ENCODE measurements around the gene KRTAP10-9.
"Not testable (repeated sequence)": the region's sequence is repeated elsewhere in the genome, so short reads cannot be mapped to it uniquely, and the experiment has no call there.

The KRTAP10-9 gene, protein sequence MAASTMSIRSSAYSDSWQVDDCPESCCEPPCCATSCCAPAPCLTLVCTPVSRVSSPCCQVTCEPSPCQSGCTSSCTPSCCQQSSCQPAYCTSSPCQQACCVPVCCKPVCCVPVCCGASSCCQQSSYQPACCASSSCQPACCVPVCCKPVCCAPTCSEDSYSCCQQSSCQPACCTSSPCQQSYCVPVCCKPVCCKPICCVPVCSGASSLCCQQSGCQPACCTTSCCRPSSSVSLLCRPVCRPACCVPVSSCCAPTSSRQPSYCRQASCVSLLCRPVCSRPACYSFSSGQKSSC

DNA sequence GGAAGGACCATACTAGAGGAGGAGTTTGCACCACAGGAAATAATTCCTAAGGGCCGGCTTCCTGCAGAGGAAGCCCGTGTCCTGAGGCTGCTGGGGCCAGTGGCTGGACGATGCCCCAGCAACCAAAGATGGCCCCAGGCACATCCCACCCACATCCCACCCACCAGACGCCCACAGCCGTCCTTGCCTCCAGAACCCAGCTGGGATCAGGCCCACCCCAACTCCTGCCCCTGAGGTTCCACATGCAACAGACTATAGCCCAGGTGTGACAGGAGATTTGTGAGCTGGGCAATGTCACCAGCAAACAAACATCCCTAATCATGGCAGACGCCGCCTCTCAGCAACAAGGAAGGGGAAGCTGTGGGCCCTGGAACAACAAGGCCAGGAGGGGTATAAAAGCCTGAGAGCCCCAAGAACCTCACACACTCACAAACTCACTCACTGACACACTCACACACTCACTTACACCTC, at the start of gene KRTAP10-9:
Gene KRTAP10-9, plus strand, starts transcription at position 421 of the 471 bp plus-strand sequence. CDS start 79 bp downstream, outside the sequence.
- no peak for DNase-seq (ENCODE audit: low read depth)

DNA sequence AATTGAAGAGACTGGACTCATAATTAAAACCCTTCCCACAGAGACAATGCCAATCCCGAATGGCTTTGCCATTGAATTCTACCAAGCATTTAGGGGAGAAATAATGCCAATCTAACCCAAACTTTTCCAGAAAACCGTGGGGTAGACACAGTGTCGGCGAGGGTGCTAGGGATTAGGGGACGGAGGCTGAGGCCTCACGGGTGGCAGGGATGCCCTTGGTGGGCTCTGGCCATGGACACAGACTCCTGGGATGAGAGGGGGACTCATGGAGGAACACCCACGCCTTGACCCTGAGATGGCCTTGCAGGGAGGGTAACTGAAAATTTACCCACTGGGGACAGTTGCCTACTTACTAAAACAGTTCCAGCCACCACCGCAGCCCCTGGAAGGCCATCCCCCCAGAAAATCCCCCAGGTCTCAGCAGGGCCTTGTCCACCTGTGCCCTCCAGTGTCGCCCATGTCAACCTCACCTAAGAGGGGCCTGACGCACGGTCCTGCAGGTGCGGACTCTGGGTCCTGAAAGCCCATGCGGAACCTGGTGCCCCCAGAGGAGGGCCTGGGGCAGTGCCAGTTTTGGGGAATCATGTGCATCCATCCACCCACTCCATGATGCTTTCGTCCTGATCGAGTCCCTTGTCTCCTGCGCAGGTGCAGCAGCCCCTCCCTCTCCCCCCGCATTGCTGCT, 48.4 kb upstream of the KRTAP10-9 start:
- no peak for DNase-seq (ENCODE audit: low read depth)

DNA sequence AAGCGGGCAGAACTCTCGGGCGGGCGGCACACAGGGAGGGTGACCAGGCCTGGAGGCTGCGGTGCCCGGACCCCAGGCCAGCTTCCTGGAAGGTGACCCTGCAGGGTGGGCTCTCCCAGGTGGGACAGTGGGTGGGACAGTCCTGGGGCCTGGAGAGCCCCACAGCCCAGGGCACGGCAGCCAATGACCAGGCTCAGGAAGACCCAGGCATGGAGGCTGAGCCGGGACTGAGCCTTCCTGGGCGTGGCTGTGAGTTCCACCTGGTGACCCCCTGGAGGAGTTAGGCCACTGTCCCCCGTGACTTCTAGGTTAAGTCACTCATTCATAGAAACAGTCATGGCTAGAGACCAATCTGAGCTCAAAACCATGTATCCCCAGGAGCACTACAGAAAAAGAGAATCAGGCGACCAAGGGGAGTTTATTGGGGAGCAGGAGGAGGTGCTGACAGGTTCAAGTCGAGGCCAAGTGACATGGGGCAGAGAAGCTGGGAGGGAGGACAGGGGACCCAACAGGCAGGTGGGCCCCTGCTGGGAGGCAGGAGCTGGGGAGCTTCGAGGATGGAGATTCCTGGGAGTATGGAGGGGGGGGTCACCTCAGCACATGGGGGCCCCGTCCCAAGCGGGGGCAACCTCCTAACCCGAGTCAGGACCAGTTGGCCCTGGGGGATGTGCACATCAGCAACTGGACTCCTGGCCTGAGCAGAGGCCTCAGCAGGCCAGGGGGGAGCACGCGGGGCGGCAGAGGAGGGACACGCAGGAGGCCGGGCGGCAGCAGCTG, 47.6 kb upstream of the KRTAP10-9 start:
- DNase-seq (ENCODE audit: low read depth), result no peak

DNA sequence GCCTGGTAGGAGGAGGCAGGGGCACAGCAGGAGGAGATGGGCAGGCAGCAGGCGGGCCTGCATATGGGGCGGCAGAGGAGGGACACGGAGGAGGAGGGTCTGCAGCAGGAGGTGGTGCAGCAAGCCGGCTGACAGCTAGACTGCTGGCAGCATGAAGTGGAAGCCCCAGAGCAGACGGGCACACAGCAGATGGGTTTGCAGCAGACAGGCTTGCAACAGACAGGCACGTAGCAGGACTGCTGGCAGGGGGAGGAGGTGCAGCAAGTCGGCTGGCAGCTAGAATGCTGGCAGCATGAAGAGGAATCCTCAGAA, 47.1 kb upstream of the KRTAP10-9 start:
- no peak for DNase-seq (ENCODE audit: low read depth)

DNA sequence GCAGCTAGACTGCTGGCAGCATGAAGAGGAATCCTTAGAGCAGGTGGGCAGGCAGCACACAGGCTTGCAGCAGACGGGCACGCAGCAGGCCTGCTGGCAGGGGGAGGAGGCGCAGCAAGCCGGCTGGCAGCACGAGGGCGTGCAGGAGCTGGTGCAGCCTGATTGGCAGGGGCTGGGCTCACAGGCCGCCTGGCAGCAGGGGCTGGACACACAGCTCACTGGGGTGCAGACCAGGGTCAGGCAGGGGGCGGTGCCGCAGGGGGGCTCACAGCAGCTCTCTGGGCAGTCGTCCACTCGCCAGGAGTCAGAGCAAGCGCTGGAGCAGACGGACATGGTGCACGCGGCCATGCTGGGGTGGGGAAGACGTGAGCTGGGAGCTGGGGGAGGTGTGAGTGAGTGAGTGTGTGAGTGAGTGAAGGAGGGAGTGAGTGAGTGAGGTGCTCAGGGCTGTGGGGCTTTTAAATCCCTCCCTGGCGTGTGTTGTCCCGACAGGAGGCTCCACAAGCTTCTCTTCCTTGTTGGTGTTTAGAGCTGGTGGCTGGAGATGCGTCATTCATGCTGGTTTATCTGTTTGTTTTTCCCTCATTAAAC, 46.6 kb upstream of the KRTAP10-9 start, which contains the start of gene KRTAP10-5:
Gene KRTAP10-5, minus strand, starts transcription at position 374 of the 591 bp plus-strand sequence. Its CDS starts 26 bp downstream, at position 348.
- DNase-seq (ENCODE audit: low read depth), result not testable (repeated sequence)

DNA sequence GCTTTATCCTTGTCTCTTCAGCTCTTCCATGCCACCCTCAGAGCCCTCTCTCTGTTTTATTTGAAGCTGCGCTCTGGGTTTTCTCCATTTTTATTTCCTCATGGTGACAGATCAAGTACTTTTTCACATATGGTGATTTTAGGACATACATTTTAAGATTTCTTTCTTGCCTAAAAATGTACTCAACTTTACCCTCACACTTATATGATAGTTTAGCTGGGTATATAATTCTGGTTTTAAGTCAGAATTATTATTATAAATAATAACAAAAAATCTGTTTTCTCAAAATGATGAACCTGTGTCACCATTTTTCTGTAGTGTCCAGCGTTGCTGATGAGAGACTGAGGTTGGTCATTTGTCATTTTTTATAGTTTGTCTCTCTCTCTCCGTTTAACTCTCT, 45.7 kb upstream of the KRTAP10-9 start:
- no peak for DNase-seq (ENCODE audit: low read depth)

DNA sequence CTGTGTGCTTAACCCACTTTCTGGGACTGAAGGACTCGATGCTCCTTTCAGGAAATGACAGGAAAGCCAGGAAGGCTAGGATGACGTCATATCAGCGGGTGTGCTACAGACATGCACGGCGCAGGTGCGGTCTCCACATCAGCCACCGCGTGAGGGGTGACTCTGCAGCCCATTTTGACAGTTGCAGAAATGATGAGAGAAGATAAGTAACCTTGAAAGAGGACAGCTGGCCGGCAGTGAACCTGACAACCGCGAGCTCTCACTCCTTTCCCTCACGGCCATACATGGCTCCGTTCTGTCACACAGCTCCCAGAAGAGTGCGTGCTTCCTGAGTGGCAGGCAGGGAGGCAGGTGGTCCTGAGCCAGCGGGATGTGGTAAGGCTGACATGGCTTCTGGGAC, 44.8 kb upstream of the KRTAP10-9 start:
- no peak for DNase-seq (ENCODE audit: low read depth)

DNA sequence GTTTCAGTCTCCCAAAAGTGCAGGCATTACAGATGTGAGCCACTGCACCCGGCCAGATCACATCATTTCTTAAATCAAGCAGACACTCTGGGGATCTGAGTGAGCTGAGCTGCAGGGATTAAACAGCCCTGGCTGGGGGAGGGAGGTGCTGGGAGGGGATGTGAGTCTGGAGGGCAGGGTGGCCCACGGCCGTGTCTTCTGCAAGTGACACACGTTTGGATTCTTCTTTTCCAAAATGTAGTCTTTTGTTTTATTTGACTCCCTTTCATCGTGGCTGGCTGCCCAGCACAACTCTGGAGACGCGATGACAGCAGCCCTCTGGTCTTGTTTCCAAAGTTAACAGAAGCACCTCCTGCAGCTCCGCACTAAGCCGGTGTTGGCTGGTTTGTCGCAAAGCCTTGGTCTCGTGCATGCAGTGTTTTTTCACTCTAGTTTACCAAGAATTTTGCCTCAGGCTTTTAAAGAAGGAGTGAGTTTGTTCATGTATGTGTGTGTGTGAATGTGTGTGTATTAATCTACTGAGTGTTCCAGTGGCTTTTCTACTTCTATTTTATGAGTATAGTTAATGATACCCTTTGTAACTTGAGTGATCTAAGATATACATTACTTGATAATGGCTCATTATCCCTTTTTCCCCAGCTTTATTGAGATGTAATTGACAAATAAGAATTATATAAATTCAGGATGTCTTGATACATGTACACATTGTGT, 43.6 kb upstream of the KRTAP10-9 start:
- no peak for DNase-seq (ENCODE audit: low read depth)

DNA sequence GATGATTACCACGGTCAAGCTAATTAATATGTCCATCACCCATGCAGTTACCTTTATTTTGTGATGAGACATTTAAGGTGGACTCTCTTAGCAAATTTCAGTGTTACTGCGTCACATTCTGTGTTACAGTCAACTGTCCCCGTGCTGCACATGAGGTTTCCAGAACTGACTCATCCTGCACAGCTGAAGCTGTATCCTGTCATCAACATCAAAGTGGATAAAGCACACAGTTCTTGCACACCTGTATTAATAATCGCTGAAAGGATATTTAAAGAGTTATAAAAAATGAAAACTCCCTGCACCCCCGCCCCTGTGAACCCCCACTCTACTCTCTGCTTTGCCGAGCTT, 43.1 kb upstream of the KRTAP10-9 start:
- DNase-seq (ENCODE audit: low read depth), result no peak

DNA sequence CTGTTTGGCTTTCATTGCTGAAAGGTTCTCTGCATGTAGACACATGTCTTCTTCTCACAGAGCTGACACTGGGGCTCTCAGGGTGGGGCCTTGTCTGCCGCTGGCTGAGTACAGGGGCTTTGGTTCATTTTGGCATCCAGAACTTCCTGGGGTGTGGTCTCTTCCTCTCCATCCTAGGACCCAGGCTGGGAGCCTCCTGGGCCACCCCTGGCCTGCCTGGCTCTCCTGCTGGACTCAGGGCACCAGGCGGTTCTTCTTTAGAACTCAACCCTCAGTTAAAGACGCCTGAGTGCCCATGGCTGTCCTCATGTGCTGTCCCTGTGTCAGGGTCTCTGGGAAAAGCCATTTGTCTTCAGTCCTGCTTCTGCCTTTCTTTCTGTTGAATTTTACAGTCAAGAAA, 41.0 kb upstream of the KRTAP10-9 start:
- DNase-seq (ENCODE audit: low read depth), result no peak

DNA sequence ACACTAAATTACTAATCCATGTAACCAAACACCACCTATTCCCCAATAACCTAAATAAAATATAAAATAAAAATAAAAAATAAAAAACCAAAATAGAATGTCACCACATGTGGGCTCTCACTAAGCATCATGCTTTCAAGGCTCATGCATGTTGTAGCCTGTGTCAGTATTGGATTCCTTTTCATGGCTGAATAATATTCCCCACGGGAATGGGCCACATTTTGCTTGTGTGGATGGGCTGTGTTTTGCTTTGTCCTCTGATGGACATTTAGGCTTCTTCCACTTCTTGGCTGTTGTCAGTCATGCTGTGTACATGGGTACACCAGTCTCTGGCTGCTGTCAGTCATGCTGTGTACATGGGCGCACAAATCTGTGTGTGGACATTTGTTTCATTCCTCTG, 37.8 kb upstream of the KRTAP10-9 start:
- no peak for DNase-seq (ENCODE audit: low read depth)

DNA sequence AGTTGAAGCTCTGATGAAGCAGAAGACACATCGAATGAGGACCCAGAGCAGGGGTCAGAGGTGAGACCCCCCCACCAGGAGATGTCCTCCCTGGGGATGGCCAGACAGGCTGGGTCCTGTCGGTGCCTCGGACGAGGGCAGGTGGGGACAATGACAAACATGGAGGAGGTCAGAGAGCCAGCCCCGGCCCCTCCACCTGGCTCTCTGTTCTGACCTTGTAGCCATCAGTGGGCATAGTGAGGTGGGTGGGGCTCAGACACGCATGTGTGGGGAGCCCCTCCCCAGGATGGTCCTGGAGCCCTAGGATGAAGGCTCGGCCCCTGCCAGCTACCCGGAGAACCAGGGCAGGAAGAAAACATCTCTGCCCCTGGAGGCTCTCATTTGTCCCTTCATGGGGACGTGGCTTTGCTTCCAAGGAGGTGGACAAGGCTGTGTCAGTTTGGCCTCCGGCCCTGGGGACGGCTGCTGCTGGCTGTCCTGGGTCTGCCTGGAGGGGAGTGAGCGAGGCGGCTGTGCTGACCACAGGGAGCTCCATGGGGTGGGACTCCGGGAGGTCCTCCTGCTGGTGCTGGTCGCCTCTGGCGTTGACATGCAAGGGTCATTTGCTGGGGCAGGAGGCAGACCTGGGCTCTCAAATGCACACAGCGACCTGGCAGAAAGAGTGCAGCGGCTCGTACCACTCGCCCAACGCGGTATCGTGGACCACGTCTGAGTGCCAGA, 37.1 kb upstream of the KRTAP10-9 start:
- DNase-seq (ENCODE audit: low read depth), result no peak

DNA sequence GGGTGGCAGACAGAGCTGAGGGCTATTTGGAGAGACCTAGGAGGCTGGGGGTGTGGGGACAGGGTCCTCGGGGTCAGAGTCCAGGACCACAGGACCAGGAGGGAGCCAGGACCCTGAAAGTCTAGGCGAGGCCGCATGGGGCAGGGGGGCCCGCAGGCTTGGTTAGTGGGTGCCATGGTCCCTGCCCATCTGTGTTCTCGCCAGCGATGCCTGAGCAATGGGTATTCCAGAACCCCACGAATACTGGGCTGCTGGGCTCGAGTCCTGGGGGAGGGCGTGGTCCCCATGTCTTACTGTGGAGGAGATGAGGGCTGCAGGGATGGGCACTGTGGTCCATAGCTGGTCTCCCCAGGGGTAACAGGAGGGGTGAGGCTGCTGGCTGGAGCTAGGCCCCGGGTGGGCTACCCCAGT, 36.6 kb upstream of the KRTAP10-9 start:
- DNase-seq (ENCODE audit: low read depth), result no peak

DNA sequence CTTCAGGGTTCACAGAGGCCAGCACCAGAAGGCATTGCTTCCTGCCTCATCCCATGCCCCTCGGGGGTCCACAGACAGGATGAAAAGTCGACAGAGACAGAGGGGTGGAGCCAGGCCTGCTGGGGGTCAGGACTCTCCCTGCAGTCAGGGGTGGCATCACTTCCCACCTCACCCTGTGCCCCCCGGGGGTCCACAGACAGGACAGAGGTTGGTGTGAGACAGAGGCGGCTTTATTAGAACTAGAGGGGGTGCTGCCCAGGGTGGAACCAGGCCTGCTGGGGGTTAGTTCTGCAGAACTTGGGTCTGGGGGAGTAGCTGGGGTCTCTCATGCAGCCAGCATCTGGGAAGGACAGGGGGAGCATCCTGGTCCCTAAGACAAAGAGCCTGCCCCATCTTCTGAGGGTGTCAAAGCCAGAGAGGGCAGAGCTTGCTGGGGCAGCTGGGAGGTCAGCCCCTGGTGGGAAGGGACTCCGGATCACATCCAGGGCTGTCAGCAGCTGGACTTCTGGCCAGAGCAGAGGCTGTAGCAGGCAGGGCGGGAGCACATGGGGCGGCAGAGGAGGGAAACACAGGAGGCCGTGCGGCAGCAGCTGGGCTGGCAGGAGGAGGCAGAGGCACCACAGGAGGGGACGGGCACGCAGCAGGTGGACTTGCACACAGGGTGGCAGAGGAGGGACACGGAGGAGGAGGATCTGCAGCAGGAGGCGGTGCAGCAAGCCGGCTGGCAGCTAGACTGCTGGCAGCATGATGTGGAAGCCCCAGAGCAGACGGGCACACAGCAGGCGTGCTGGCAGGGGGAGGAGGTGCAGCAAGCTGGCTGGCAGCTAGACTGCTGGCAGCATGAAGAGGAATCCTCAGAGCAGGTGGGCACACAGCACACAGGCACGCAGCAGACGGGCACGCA, 35.7 kb upstream of the KRTAP10-9 start:
- not testable (repeated sequence) for DNase-seq (ENCODE audit: low read depth)

DNA sequence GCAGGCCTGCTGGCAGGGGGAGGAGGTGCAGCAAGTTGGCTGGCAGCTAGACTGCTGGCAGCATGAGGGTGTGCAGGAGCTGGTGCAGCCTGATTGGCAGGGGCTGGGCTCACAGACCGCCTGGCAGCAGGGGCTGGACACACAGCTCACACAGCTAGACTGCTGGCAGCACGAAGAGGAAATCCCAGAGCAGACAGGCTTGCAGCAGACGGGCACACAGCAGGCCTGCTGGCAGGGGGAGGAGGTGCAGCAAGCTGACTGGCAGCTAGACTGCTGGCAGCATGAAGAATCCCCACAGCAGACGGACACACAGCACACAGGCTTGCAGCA, 35.1 kb upstream of the KRTAP10-9 start:
- DNase-seq (ENCODE audit: low read depth), result not testable (repeated sequence)

DNA sequence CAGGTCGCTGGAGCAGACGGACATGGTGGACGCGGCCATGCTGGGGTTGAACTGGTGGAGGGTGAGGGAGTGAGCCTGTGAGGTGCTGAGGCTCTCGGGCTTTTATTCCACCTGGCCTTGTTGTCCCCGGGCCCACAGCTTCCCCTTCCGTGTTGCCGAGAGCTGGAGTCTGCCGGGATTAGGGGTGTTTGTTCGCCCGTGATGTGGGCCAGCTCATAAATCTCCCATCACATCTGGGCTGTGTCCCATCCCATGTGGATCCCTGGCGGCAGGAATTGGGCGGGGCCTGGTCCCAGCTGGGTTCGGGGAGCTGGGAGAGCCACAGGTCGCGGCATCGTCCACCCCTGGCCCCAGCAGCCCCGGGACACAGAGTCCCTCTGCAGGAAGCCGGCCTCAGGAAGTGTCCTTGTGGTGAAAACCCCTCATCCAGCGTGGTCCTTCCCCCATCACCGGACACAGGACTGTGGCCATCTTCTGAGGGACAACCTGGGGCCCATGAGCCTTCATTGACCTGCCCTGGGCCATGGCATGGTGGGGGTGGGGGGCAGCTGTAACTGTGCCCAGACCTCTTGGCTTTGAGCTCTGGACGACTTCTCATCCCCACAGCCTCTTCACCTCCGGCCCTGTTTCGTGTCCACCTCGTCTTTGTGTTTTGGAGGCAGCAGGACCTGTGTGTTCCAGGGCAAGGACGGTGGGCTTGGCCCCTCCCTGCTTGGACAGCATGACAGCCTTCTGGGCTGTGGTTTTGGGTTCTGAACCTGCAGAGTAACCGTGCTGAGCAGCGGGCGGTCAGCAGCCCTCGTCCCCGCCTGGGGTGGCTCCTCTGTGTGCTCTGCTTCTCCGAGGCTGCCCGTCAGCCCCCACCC, 34.2 kb upstream of the KRTAP10-9 start, which contains the start of gene KRTAP10-6:
Gene KRTAP10-6, minus strand, starts transcription at position 60 of the 866 bp plus-strand sequence. Its CDS starts 21 bp downstream, at position 39.
- DNase-seq (ENCODE audit: low read depth), result no peak

DNA sequence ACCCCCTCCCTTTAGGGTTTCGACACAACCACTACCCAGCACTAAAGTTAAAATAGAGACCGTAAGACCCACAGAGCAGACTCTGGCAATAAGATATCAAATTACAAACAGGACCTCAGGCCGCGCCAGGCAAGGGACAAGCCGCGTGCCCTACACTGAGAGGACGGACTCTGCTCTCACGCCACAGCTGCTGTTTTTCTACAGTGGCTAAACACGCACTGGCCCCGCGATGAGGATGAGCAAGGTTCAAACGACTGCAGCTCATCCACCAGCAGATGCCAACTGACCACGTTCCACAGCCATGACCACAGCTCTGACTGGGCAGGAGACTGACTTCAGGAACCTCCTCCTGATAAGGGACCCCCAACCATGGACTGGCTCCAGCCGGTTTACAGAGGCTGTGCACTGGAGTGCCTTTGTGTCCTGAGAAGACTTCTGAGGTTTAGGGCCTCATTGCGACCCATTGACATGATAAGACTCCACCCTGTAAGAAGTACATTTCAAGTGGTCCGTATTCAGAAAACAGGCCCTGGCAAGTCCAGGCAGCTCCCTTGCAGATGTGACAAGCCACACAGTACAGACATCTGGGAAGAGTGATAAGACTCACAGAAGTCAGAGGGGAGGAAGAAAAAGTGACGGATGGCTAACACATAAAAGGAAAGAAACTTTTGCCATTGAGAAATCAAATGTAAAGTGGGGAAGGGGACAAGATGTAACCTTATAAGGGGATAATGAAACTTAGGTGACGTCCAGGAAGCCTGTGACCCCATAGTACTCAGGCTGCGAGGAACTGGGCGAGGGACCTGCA, 33.1 kb upstream of the KRTAP10-9 start:
- DNase-seq (ENCODE audit: low read depth), result no peak

DNA sequence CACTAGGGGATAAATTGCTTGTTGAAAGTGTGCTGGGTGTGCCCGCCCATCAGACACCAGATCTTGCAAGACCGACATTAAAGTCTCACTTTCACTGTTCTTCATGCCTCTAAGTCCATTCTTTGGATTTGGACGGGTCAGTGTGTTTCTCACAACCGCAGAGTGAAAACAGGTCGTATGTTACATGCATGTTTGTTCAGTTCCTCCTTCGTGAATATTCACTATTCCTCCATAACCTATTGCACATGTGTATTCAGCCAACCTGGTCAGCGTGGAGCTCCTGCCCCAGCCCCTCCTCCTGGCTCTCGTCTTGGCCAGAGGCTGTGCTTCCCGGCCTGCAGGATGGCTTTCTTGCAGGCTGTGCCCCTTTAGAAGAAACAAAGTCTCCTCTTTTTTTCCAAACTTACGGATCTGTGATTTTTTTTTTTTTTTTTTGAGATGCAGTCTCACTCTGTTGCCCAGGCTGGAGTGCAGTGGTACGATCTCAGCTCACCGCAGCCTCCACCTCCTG, 32.4 kb upstream of the KRTAP10-9 start:
- DNase-seq (ENCODE audit: low read depth), result no peak

Data from stimulated activated CD8-positive, alpha-beta memory T cell treated with anti-CD3 and anti-CD28 coated beads, Interleukin-15, amount 100 ng/mL, for 1 hour (primary cell).